GM23248 (cell line): ENCODE data around the gene UBAC1. TPM values are rescaled to one million over a fixed set of nuclear protein-coding genes. Genes with fewer than 3 reads are reported as not detected.
"Not testable (repeated sequence)": the region's sequence is repeated elsewhere in the genome, so short reads cannot be mapped to it uniquely, and the experiment has no call there.

Experiments used
- DNase-seq: peaks from one replicate; pipeline ENCODE4 v3.0.0-alpha.2; 2015
- H2AFZ ChIP-seq: fragments of 200-600 bp; sonication (generic); 2 replicates; pipeline ENCODE4 v1.6.1; 2016; ENCODE audit warnings: antibody characterized with exemption
- H3F3A ChIP-seq: fragments of 200-600 bp; sonication (generic); 2 replicates; pipeline ENCODE4 v1.6.1; 2016; ENCODE audit warnings: mild to moderate bottlenecking, antibody characterized with exemption, mixed run types; ENCODE audit not compliant: insufficient read depth
- H3K27ac ChIP-seq: fragments of 200-600 bp; sonication (generic); 2 replicates; pipeline ENCODE4 v1.5.1; 2016; ENCODE audit warnings: mild to moderate bottlenecking
- H3K27me3 ChIP-seq: fragments of 200-600 bp; sonication (generic); replicated peaks from 2 replicates; pipeline ENCODE4 v1.6.1; 2016; ENCODE audit warnings: mild to moderate bottlenecking; ENCODE audit not compliant: insufficient read depth
- H3K36me3 ChIP-seq: fragments of 200-600 bp; sonication (generic); 2 replicates; pipeline ENCODE4 v1.6.1; 2016; ENCODE audit warnings: low read depth, mild to moderate bottlenecking
- H3K4me1 ChIP-seq: fragments of 200-600 bp; sonication (generic); 2 replicates; pipeline ENCODE4 v1.6.1; 2016; ENCODE audit warnings: mild to moderate bottlenecking; ENCODE audit not compliant: insufficient read depth
- H3K4me2 ChIP-seq: fragments of 200-600 bp; sonication (generic); one replicate; pipeline ENCODE4 v1.6.1; 2016; ENCODE audit warnings: mild to moderate bottlenecking; ENCODE audit not compliant: unreplicated experiment
- H3K4me3 ChIP-seq: fragments of 200-600 bp; sonication (generic); 2 replicates; pipeline ENCODE4 v1.5.1; 2016; ENCODE audit warnings: mild to moderate bottlenecking
- H3K79me2 ChIP-seq: fragments of 200-600 bp; sonication (generic); 2 replicates; pipeline ENCODE4 v1.6.1; 2016; ENCODE audit warnings: mild to moderate bottlenecking; ENCODE audit not compliant: insufficient read depth
- H3K9ac ChIP-seq: fragments of 200-600 bp; sonication (generic); 2 replicates; pipeline ENCODE4 v1.6.1; 2016; ENCODE audit warnings: mild to moderate bottlenecking
- H3K9me2 ChIP-seq: fragments of 200-600 bp; sonication (generic); 2 replicates; pipeline ENCODE4 v1.6.1; 2016; ENCODE audit warnings: mixed run types, mild to moderate bottlenecking, moderate library complexity; ENCODE audit not compliant: insufficient read depth
- H3K9me3 ChIP-seq: fragments of 200-600 bp; sonication (generic); one replicate; pipeline ENCODE4 v1.6.1; 2017; ENCODE audit warnings: low read depth
- H4K20me1 ChIP-seq: fragments of 200-600 bp; sonication (generic); 2 replicates; pipeline ENCODE4 v1.6.0; 2016; ENCODE audit not compliant: insufficient read depth
- EZH2 ChIP-seq: fragments of 200-600 bp; sonication (generic); IDR thresholded peaks from 2 replicates; pipeline ENCODE4 v1.6.1; 2018; ENCODE audit warnings: antibody characterized with exemption, mild to moderate bottlenecking; ENCODE audit not compliant: insufficient read depth, poor library complexity, severe bottlenecking
- EZH2phosphoT487 ChIP-seq: fragments of 200-600 bp; sonication (generic); IDR thresholded peaks from 2 replicates; pipeline ENCODE4 v1.6.1; 2018; ENCODE audit warnings: antibody characterized with exemption, moderate library complexity, mild to moderate bottlenecking, low read depth; ENCODE audit not compliant: insufficient read depth
- WGBS, 2 experiments: methylation state at CpG; one replicate each; pipeline ENCODE4 v1.1.6; 2015 to 2017; ENCODE audit warnings: low lambda C conversion rate in 2 of 2, low coverage in 1 of 2; ENCODE audit errors: missing lambda C conversion rate in 2 of 2; 5-methylcytosine and 5-hydroxymethylcytosine counted together
- in situ Hi-C: fragments of 300-500 bp; cut with MboI; formaldehyde crosslinking; loops from 2 replicates; pipeline ENCODE4 v1.15.0; 2020
- polyA plus RNA-seq: library from polyadenylated mRNA; unstranded; fragments of >200 nt; fragmentation: Nextera tagmentation; extraction: Ambion mirVana; gene quantifications from 2 replicates; pipeline ENCODE4 v1.2.1, GENCODE V29; 2016
- total RNA-seq: library from RNA; depleted of rRNA; stranded (reverse); fragments of >200 nt; shearing (Covaris generic); gene quantifications from 2 replicates; pipeline ENCODE4 v1.2.3, GENCODE V29; 2014

The UBAC1 gene
- total and polyA plus RNA-seq, 2 experiments from 2014 or later, result 29.4 to 45.9 TPM

GRCh38 chr9:135921749-135922310 lies 39.3 kb downstream of the UBAC1 start:
- in situ Hi-C loops, result no loop called here
- WGBS, 2 experiments, result 64 to 68% methylated on average over 14 of the region's 14 CpGs

GRCh38 chr9:135920973-135921585 lies 40.1 kb downstream of the UBAC1 start:
- peaks cover 3% of the 10 kb centered on the region; the same call in 1 of the 2 replicates for H3K4me1 ChIP-seq
- H3K27ac ChIP-seq, result no peak overlapping the region
- no peak for DNase-seq
- no peak overlapping the region for H2AFZ ChIP-seq
- in situ Hi-C loops, result no loop called here
- no peak overlapping the region for H3K4me2 ChIP-seq
- no peaks in the 10 kb centered on the region for H3K79me2 ChIP-seq
- H3K27me3 ChIP-seq, result no peaks in the 10 kb centered on the region
- H3K9me2 ChIP-seq, result no peaks in the 10 kb centered on the region
- peaks cover 6% of the 10 kb centered on the region; the same call in 1 of the 2 replicates for H3F3A ChIP-seq
- H3K9ac ChIP-seq, result no peak overlapping the region
- H3K4me3 ChIP-seq, result no peak overlapping the region
- H3K36me3 ChIP-seq, result peaks cover 3% of the 10 kb centered on the region
- peaks cover 3% of the 10 kb centered on the region for H3K9me3 ChIP-seq
- WGBS, 2 experiments, result 79 to 84% methylated on average over 19 to 24 of the region's 24 CpGs
- no peak for TF ChIP-seq EZH2phosphoT487
- TF ChIP-seq EZH2, result no peak
- no peaks in the 10 kb centered on the region for H4K20me1 ChIP-seq

More at GRCh38 chr9:135921749-135922310, 39.3 kb downstream of the UBAC1 start:
- Histone ChIP-seq H3K9me2 (no peaks in the 10 kb centered on the region), H3K79me2 (no peaks in the 10 kb centered on the region), H4K20me1 (no peaks in the 10 kb centered on the region), H2AFZ (no peak overlapping the region), H3K9ac (no peak overlapping the region), H3K27ac (no peak overlapping the region), H3K4me2 (no peak overlapping the region), H3K4me3 (no peak overlapping the region), H3F3A (peaks cover 5% of the 10 kb centered on the region; the same call in 1 of the 2 replicates), H3K9me3 (peaks cover 3% of the 10 kb centered on the region), H3K27me3 (no peaks in the 10 kb centered on the region), H3K36me3 (no peaks in the 10 kb centered on the region), H3K4me1 (peaks cover 10% of the 10 kb centered on the region)
- TF ChIP-seq EZH2, result no peak
- no peak for TF ChIP-seq EZH2phosphoT487
- DNase-seq, result no peak

GRCh38 chr9:135920256-135920930 lies 40.8 kb downstream of the UBAC1 start:
- in situ Hi-C loops, result no loop called here
- 94 to 96% methylated on average over 14 to 15 of the region's 15 CpGs for WGBS, 2 experiments
- DNase-seq, result no peak

GRCh38 chr9:135919318-135919890 lies 41.8 kb downstream of the UBAC1 start:
- no peak for TF ChIP-seq EZH2
- no peak for TF ChIP-seq EZH2phosphoT487
- no peak overlapping the region for H3K4me3 ChIP-seq
- H4K20me1 ChIP-seq, result no peaks in the 10 kb centered on the region
- peaks cover 18% of the 10 kb centered on the region for H3K36me3 ChIP-seq
- H3K4me1 ChIP-seq, result no peaks in the 10 kb centered on the region
- H3K27ac ChIP-seq, result no peak overlapping the region
- no peaks in the 10 kb centered on the region for H3K9me2 ChIP-seq
- WGBS, 2 experiments, result 87 to 89% methylated on average over 7 to 11 of the region's 11 CpGs
- DNase-seq, result no peak
- no peaks in the 10 kb centered on the region for H3K79me2 ChIP-seq
- peaks cover 6% of the 10 kb centered on the region; the same call in 1 of the 2 replicates for H3F3A ChIP-seq
- H3K27me3 ChIP-seq, result no peaks in the 10 kb centered on the region
- no peak overlapping the region for H3K4me2 ChIP-seq
- in situ Hi-C loops, result no loop called here
- no peak overlapping the region for H3K9ac ChIP-seq
- peaks cover 3% of the 10 kb centered on the region for H3K9me3 ChIP-seq
- H2AFZ ChIP-seq, result no peak overlapping the region

More at GRCh38 chr9:135920256-135920930, 40.8 kb downstream of the UBAC1 start:
- Histone ChIP-seq H3K9me3 (peaks cover 3% of the 10 kb centered on the region), H3K4me3 (no peak overlapping the region), H3K9ac (no peak overlapping the region), H3K4me1 (no peaks in the 10 kb centered on the region), H3K4me2 (no peak overlapping the region), H3K9me2 (no peaks in the 10 kb centered on the region), H3K27ac (no peak overlapping the region), H3F3A (peaks cover 6% of the 10 kb centered on the region; the same call in 1 of the 2 replicates), H3K79me2 (no peaks in the 10 kb centered on the region), H3K27me3 (no peaks in the 10 kb centered on the region), H4K20me1 (no peaks in the 10 kb centered on the region), H3K36me3 (peaks cover 10% of the 10 kb centered on the region), H2AFZ (no peak overlapping the region)
- TF ChIP-seq EZH2phosphoT487, result no peak
- TF ChIP-seq EZH2, result no peak

- H3K4me2 ChIP-seq, result not testable (repeated sequence)
- 97 to 98% methylated on average over 12 of the region's 12 CpGs for WGBS, 2 experiments
Observed at GRCh38 chr9:135916227-135916626, 44.9 kb downstream of the UBAC1 start.

More at GRCh38 chr9:135916227-135916626, 44.9 kb downstream of the UBAC1 start:
- H3F3A ChIP-seq, H3K9ac ChIP-seq, DNase-seq, H3K4me3 ChIP-seq, H4K20me1 ChIP-seq, H3K9me2 ChIP-seq, H3K27ac ChIP-seq, H2AFZ ChIP-seq, H3K4me1 ChIP-seq, in situ Hi-C loops, H3K9me3 ChIP-seq, H3K27me3 ChIP-seq: not testable (repeated sequence)
- Histone ChIP-seq H3K79me2 (peaks cover 12% of the 10 kb centered on the region), H3K36me3 (peaks cover 26% of the 10 kb centered on the region)
